Esophagus muscularis mucosa (tissue), 4 donors: ENCODE measurements around the gene IFNL4. TPM values are rescaled to one million over a fixed set of nuclear protein-coding genes. Genes with fewer than 3 reads are reported as not detected.
A peak's percentile ranks its signal among the peaks of the same experiment; 100 is the strongest.

Experiments used
- DNase-seq: peaks from one replicate; pipeline ENCODE4 v3.0.0-alpha.2; 2017; ENCODE audit errors: extremely low spot score
- H3K27ac ChIP-seq, 4 donors: fragments of 200-600 bp; sonication (generic); replicated peaks in 1 of 4; 1 replicate in 3 of 4; 2 replicates in 1 of 4; pipeline ENCODE4 v1.5.1; 2016 to 2019; ENCODE audit warnings: mild to moderate bottlenecking in 1 of 4
- H3K27me3 ChIP-seq, 4 donors: fragments of 200-600 bp; sonication (generic); one replicate each; pipeline versions ENCODE4 v1.5.1 to v1.6.0; 2016 to 2019
- H3K36me3 ChIP-seq, 4 donors: fragments of 200-600 bp; sonication (generic); one replicate each; pipeline ENCODE4 v1.5.1; 2016 to 2019
- H3K4me1 ChIP-seq, 4 donors: fragments of 200-600 bp; sonication (generic); one replicate each; pipeline ENCODE4 v1.5.1; 2016 to 2019
- H3K4me3 ChIP-seq, 4 donors: fragments of 200-600 bp; sonication (generic); 1 replicate in 2 of 4; 2 replicates in 2 of 4; pipeline ENCODE4 v1.5.1; 2016 to 2019; ENCODE audit warnings: mild to moderate bottlenecking in 4 of 4, moderate library complexity in 1 of 4
- H3K9me3 ChIP-seq, 4 donors: fragments of 200-600 bp; sonication (generic); 1 replicate in 3 of 4; 2 replicates in 1 of 4; pipeline ENCODE4 v1.5.1; 2016 to 2019
- CTCF ChIP-seq, 3 experiments: fragments of 200-600 bp in 2 of 3; fragments of 450-650 bp in 1 of 3; sonication (generic) in 2 of 3; IDR thresholded peaks; one replicate each; pipeline ENCODE4 v1.5.1; 2017 to 2019; ENCODE audit warnings: antibody characterized with exemption in 3 of 3, mild to moderate bottlenecking in 2 of 3, moderate library complexity in 1 of 3
- EP300 ChIP-seq: sonication (generic); formaldehyde crosslinking; IDR thresholded peaks from one replicate; pipeline ENCODE4 v1.6.1; 2017; ENCODE audit warnings: antibody characterized with exemption
- POLR2A ChIP-seq: fragments of 450-650 bp; IDR thresholded peaks from one replicate; pipeline ENCODE4 v1.6.1; 2017; ENCODE audit warnings: antibody characterized with exemption, moderate library complexity, mild to moderate bottlenecking, low read depth
- POLR2AphosphoS5 ChIP-seq, 2 donors: sonication (generic); formaldehyde crosslinking; IDR thresholded peaks; one replicate each; pipeline ENCODE4 v1.6.1; 2017; ENCODE audit warnings: antibody characterized with exemption in 2 of 2
- WGBS: methylation state at CpG from one replicate; pipeline ENCODE4 v1.1.5; 2018; 5-methylcytosine and 5-hydroxymethylcytosine counted together
- intact Hi-C: fragments of 100-400 bp; cut with DNase I; formaldehyde crosslinking; loops from one replicate; pipeline ENCODE4 v1.15.1; 2023
- total RNA-seq, 4 donors: library from RNA; depleted of rRNA; stranded (reverse); fragments of >200 nt; gene quantifications; one replicate each; pipeline versions ENCODE4 v1.1.0 to v1.2.1, GENCODE V29; 2016

The IFNL4 gene
- total RNA-seq, 4 donors from 2014 or later = not detected

GRCh38 chr19:39212375-39212742 lies 36.3 kb downstream of the IFNL4 start:
- WGBS = 23% methylated on average over 8 of the region's 8 CpGs
- Histone ChIP-seq H3K36me3 (no peaks in the 10 kb centered on the region), H3K4me3 (no peak overlapping the region), H3K4me1 (no peaks in the 10 kb centered on the region), H3K27ac (no peak overlapping the region), H3K27me3 (peaks cover 0 to 55% (median 0%) of the 10 kb centered on the region in 4 donors), H3K9me3 (peaks cover 0 to 17% (median 11%) of the 10 kb centered on the region in 4 donors)
- DNase-seq = no peak
- TF ChIP-seq POLR2A (no peak), CTCF (IDR thresholded peaks at IDR 0.05) (peak in 2 of 3 experiments; percentile 9)
- intact Hi-C loops = no loop called here

GRCh38 chr19:39211731-39212374 lies 36.8 kb downstream of the IFNL4 start:
- H3K36me3 ChIP-seq = no peaks in the 10 kb centered on the region
- no peak for TF ChIP-seq CTCF (IDR thresholded peaks at IDR 0.05)
- peaks cover 0 to 17% (median 11%) of the 10 kb centered on the region in 4 donors for H3K9me3 ChIP-seq
- 75% methylated on average over 13 of the region's 13 CpGs for WGBS
- no peak overlapping the region for H3K4me3 ChIP-seq
- intact Hi-C loops = no loop called here
- no peak for DNase-seq
- H3K27me3 ChIP-seq = peaks cover 0 to 55% (median 0%) of the 10 kb centered on the region in 4 donors
- no peaks in the 10 kb centered on the region for H3K4me1 ChIP-seq
- no peak overlapping the region for H3K27ac ChIP-seq

GRCh38 chr19:39209196-39209595 lies 39.5 kb downstream of the IFNL4 start:
- Histone ChIP-seq H3K27me3 (peaks cover 0 to 47% (median under 1%) of the 10 kb centered on the region in 4 donors), H3K4me3 (no peak overlapping the region), H3K4me1 (no peaks in the 10 kb centered on the region), H3K27ac (no peak overlapping the region), H3K36me3 (no peaks in the 10 kb centered on the region), H3K9me3 (no peaks in the 10 kb centered on the region)
- no peak for DNase-seq
- TF ChIP-seq EP300 (no peak), POLR2AphosphoS5 (IDR thresholded peaks at IDR 0.05) (no peak), POLR2A (no peak), CTCF (IDR thresholded peaks at IDR 0.05) (no peak)
- intact Hi-C loops = no loop called here
- WGBS = 76% methylated on average over 7 of the region's 7 CpGs

- Histone ChIP-seq H3K4me3 (no peak overlapping the region), H3K27ac (no peak overlapping the region), H3K27me3 (peaks cover 0 to 48% (median 9%) of the 10 kb centered on the region in 4 donors), H3K36me3 (no peaks in the 10 kb centered on the region), H3K4me1 (no peaks in the 10 kb centered on the region), H3K9me3 (no peaks in the 10 kb centered on the region)
- no peak for TF ChIP-seq CTCF (IDR thresholded peaks at IDR 0.05)
- TF ChIP-seq POLR2A = no peak
- no peak for TF ChIP-seq POLR2AphosphoS5 (IDR thresholded peaks at IDR 0.05)
- TF ChIP-seq EP300 = no peak
- no peak for DNase-seq
- WGBS = 74% methylated on average over 5 of the region's 9 CpGs
- intact Hi-C loops = no loop called here
These were observed 40.4 kb downstream of the IFNL4 start for GRCh38 chr19:39208175-39208795.
